ENCODE measurements around the gene TNRC6C.

- TF ChIP-seq, protein P1, sequence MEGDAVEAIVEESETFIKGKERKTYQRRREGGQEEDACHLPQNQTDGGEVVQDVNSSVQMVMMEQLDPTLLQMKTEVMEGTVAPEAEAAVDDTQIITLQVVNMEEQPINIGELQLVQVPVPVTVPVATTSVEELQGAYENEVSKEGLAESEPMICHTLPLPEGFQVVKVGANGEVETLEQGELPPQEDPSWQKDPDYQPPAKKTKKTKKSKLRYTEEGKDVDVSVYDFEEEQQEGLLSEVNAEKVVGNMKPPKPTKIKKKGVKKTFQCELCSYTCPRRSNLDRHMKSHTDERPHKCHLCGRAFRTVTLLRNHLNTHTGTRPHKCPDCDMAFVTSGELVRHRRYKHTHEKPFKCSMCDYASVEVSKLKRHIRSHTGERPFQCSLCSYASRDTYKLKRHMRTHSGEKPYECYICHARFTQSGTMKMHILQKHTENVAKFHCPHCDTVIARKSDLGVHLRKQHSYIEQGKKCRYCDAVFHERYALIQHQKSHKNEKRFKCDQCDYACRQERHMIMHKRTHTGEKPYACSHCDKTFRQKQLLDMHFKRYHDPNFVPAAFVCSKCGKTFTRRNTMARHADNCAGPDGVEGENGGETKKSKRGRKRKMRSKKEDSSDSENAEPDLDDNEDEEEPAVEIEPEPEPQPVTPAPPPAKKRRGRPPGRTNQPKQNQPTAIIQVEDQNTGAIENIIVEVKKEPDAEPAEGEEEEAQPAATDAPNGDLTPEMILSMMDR (IDR thresholded peaks at IDR 0.05; ENCODE audit: low read depth, low read length): no peak
- TF ChIP-seq POLR2A (IDR thresholded peaks at IDR 0.05; ENCODE audit: extremely low read depth, insufficient read length) (no peak), MYC (IDR thresholded peaks at IDR 0.05; ENCODE audit: low read depth, low read length) (no peak)
These were observed 4.9 kb downstream of the TNRC6C start for GRCh38 chr17:77963441-77963840.

Measured in NB4 (cell line).